HCT116 (cell line): ENCODE results near the gene RASL10B. TPM values are rescaled to one million over a fixed set of nuclear protein-coding genes. Genes with fewer than 3 reads are reported as not detected.

Source experiments
- ATAC-seq: fragments of 200-7000 bp; cut with Tn5 transposase; 2 replicates; pipeline ENCODE4 v1.9.1; 2020; ENCODE audit warnings: mild to moderate bottlenecking, moderate library complexity
- BruUV-seq: library from RNA; stranded (reverse); fragments of 400-500 nt; replicated peaks from 2 replicates; lab custom pipeline; 2021; lab: Mats Ljungman, UMichigan
- CTCF ChIA-PET: fragments of 300-600 bp; sonication (Branson Sonifier 250); formaldehyde crosslinking; loops from one replicate; lab custom pipeline; 2021; ENCODE audit warnings: antibody characterized with exemption; lab: Charles Lee
- POLR2A ChIA-PET: fragments of 300-600, 350-600 bp; sonication (Branson Sonifier 250); formaldehyde crosslinking; loops from one replicate; lab custom pipeline; 2021; ENCODE audit warnings: antibody characterized with exemption; lab: Charles Lee
- RAD21 ChIA-PET, 2 experiments: fragments of 300-600 bp; sonication (Branson Sonifier 250); formaldehyde crosslinking; loops; one replicate each; lab custom pipeline; 2023; ENCODE audit warnings: low total read pairs in 2 of 2; ENCODE audit not compliant: uncharacterized antibody in 2 of 2, unreplicated experiment in 2 of 2, low non-redundant PET in 1 of 2; lab: Charles Lee
- DNase-seq: peaks from one replicate; pipeline ENCODE4 v3.0.0-alpha.2; 2010; ENCODE audit warnings: low read depth, low spot score
- H2AFZ ChIP-seq: fragments of 200-600 bp; shearing (Covaris generic), sonication (generic); 2 replicates; pipeline ENCODE4 v1.6.1; 2017; ENCODE audit warnings: low read depth, mixed run types, mixed read lengths, antibody characterized with exemption, low read length; ENCODE audit not compliant: poor library complexity, severe bottlenecking
- H3K27ac ChIP-seq: 2 replicates; pipeline ENCODE4 v1.5.1; 2012; ENCODE audit warnings: low read depth, low read length
- H3K27me3 ChIP-seq: fragments of 200-600 bp; sonication (generic); 2 replicates; pipeline ENCODE4 v1.6.1; 2016; ENCODE audit warnings: mixed run types, low read length, mixed read lengths; ENCODE audit not compliant: insufficient read depth
- H3K36me3 ChIP-seq, 2 experiments: fragments of 200-500 bp in 1 of 2; fragments of 200-600 bp in 1 of 2; sonication (Bioruptor generic) in 1 of 2; sonication (generic) in 1 of 2; 2 replicates each; pipeline versions ENCODE4 v1.5.1 to v1.6.1; 2014 to 2016; ENCODE audit warnings: low read length in 2 of 2, inconsistent platforms in 1 of 2, mixed read lengths in 1 of 2, mixed run types in 1 of 2; ENCODE audit not compliant: insufficient read depth in 2 of 2, control insufficient read depth in 1 of 2
- H3K4me1 ChIP-seq, 2 experiments: fragments of 200-600 bp in 1 of 2; sonication (generic) in 1 of 2; 2 replicates each; pipeline versions ENCODE4 v1.5.1 to v1.6.1; 2012 to 2017; ENCODE audit warnings: low read length in 2 of 2, inconsistent platforms in 1 of 2, mild to moderate bottlenecking in 1 of 2, mixed read lengths in 1 of 2, mixed run types in 1 of 2, moderate library complexity in 1 of 2; ENCODE audit not compliant: insufficient read depth in 2 of 2, control insufficient read depth in 1 of 2
- H3K4me2 ChIP-seq: fragments of 200-600 bp; sonication (generic); 2 replicates; pipeline ENCODE4 v1.6.1; 2017; ENCODE audit warnings: mixed run types, low read length, mixed read lengths
- H3K4me3 ChIP-seq, 2 experiments: fragments of 200-600 bp in 1 of 2; sonication (generic) in 1 of 2; replicated peaks in 1 of 2; 2 replicates each; pipeline ENCODE4 v1.5.1; 2011 to 2016; ENCODE audit warnings: low read length in 2 of 2, control low read depth in 1 of 2, low read depth in 1 of 2, mild to moderate bottlenecking in 1 of 2, mixed read lengths in 1 of 2, mixed run types in 1 of 2
- H3K79me2 ChIP-seq: fragments of 200-600 bp; sonication (generic); 2 replicates; pipeline ENCODE4 v1.6.1; 2017; ENCODE audit warnings: mild to moderate bottlenecking, mixed run types, low read length, moderate library complexity, mixed read lengths; ENCODE audit not compliant: insufficient read depth
- H3K9ac ChIP-seq: fragments of 200-600 bp; sonication (generic); 2 replicates; pipeline ENCODE4 v1.6.1; 2016; ENCODE audit warnings: low read length, mixed read lengths
- H3K9me2 ChIP-seq: fragments of 200-600 bp; sonication (generic), shearing (Covaris generic); 2 replicates; pipeline ENCODE4 v1.6.1; 2017; ENCODE audit warnings: mixed run types, mild to moderate bottlenecking, moderate library complexity; ENCODE audit not compliant: insufficient read depth
- H3K9me3 ChIP-seq, 2 experiments: fragments of 200-500 bp in 1 of 2; fragments of 200-600 bp in 1 of 2; sonication (Bioruptor generic) in 1 of 2; sonication (generic) in 1 of 2; 2 replicates each; pipeline ENCODE4 v1.6.1; 2014 to 2017; ENCODE audit warnings: low read length in 2 of 2, mixed read lengths in 2 of 2, inconsistent platforms in 1 of 2, low read depth in 1 of 2, mild to moderate bottlenecking in 1 of 2, mixed run types in 1 of 2, moderate library complexity in 1 of 2; ENCODE audit not compliant: control insufficient read depth in 1 of 2, insufficient read depth in 1 of 2
- H4K20me1 ChIP-seq: fragments of 200-600 bp; sonication (generic), shearing (Covaris generic); 2 replicates; pipeline ENCODE4 v1.6.1; 2017; ENCODE audit warnings: mixed run types, mild to moderate bottlenecking, moderate library complexity; ENCODE audit not compliant: insufficient read depth
- CBX3 ChIP-seq: IDR thresholded peaks from 2 replicates; pipeline ENCODE4 v1.6.1; 2012; ENCODE audit warnings: low read depth
- EGR1 ChIP-seq: IDR thresholded peaks from 2 replicates; pipeline ENCODE4 v1.6.1; 2012; ENCODE audit warnings: low read depth
- ELF1 ChIP-seq: IDR thresholded peaks from 2 replicates; pipeline ENCODE4 v1.6.1; 2012; ENCODE audit warnings: low read depth, borderline replicate concordance
- EZH2 ChIP-seq: fragments of 200-600 bp; sonication (generic); IDR thresholded peaks from 2 replicates; pipeline ENCODE4 v1.6.1; 2017; ENCODE audit warnings: antibody characterized with exemption, mixed run types
- FOSL1 ChIP-seq: IDR thresholded peaks from 2 replicates; pipeline ENCODE4 v1.6.1; 2012; ENCODE audit warnings: low read depth
- JUND ChIP-seq: IDR thresholded peaks from 2 replicates; pipeline ENCODE4 v1.6.1; 2012
- POLR2AphosphoS5 ChIP-seq: IDR thresholded peaks from 2 replicates; pipeline ENCODE4 v1.6.1; 2011; ENCODE audit warnings: mild to moderate bottlenecking, low read depth, low read length, moderate library complexity
- RAD21 ChIP-seq: IDR thresholded peaks from 2 replicates; pipeline ENCODE4 v1.6.1; 2012; ENCODE audit warnings: low read depth, mild to moderate bottlenecking
- SP1 ChIP-seq: IDR thresholded peaks from 2 replicates; pipeline ENCODE4 v1.6.1; 2012; ENCODE audit warnings: low read depth
- SRF ChIP-seq: IDR thresholded peaks from 2 replicates; pipeline ENCODE4 v1.6.1; 2012; ENCODE audit warnings: low read depth
- TCF7L2 ChIP-seq: IDR thresholded peaks from 2 replicates; pipeline ENCODE4 v1.7.0; 2011; ENCODE audit warnings: borderline replicate concordance, inconsistent platforms; ENCODE audit not compliant: insufficient read depth, insufficient read length; ENCODE audit errors: extremely low read depth
- ZFX ChIP-seq: fragments of 450-650 bp; IDR thresholded peaks from 2 replicates; pipeline ENCODE4 v1.6.1; 2017
- ZNF274 ChIP-seq: fragments of 200-500 bp; sonication (Bioruptor generic); IDR thresholded peaks from 2 replicates; pipeline ENCODE4 v1.6.1; 2014; ENCODE audit warnings: mild to moderate bottlenecking, low read depth, low read length, inconsistent platforms
- intact Hi-C: fragments of 100-400 bp; cut with micrococcal nuclease; formaldehyde crosslinking; loops from 2 replicates; pipeline ENCODE4 v1.10.0; 2022
- total RNA-seq: library from RNA; stranded (reverse); gene quantifications from one replicate; pipeline ENCODE4 v1.2.1, GENCODE V29; 2021; ENCODE audit not compliant: unreplicated experiment
- TF ChIP-seq, protein P1 (sequence below): IDR thresholded peaks from 2 replicates; pipeline ENCODE4 v1.6.1; 2012
- TF ChIP-seq, protein P2 (sequence below): IDR thresholded peaks from 2 replicates; pipeline ENCODE4 v1.6.1; 2011; ENCODE audit warnings: mild to moderate bottlenecking, low read length, moderate library complexity; ENCODE audit not compliant: insufficient replicate concordance; ENCODE audit errors: extremely low read depth
- TF ChIP-seq, protein P3 (sequence below): IDR thresholded peaks from 2 replicates; pipeline ENCODE4 v1.6.1; 2012
- TF ChIP-seq, protein P4 (sequence below): IDR thresholded peaks from 2 replicates; pipeline ENCODE4 v1.6.1; 2012; ENCODE audit warnings: low read depth

RASL10B gene
- total RNA-seq, 1 experiment from 2014 or later: 0.15 TPM

DNA sequence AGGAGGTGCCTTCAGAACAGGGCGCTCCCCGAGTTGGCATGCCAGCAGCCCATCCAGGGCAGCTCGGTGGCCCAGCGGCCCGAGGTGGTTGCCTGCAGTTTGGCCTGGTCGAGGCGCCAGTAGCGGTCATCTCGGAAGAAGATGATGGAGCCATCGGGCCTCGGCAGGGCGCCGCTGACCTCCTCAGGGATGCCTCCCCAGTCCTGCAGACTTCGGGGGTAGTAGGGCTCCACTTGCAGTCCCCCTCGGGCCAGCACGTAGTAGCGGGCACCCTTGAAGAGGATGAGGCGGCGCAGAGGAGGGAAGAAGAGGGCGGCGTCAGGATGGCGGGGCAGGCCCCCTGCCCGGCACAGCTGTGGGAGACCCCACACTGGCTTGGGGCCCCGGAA lies 35.0 kb downstream of the RASL10B start:
- intact Hi-C loops: no loop called here
- Histone ChIP-seq H3K4me2 (no peak overlapping the region), H3K79me2 (no peaks in the 10 kb centered on the region), H3K4me3 (no peak overlapping the region), H3K36me3 (no peaks in the 10 kb centered on the region), H2AFZ (no peak overlapping the region), H3K9me3 (no peaks in the 10 kb centered on the region), H3K27me3 (no peaks in the 10 kb centered on the region), H4K20me1 (no peaks in the 10 kb centered on the region), H3K9ac (no peak overlapping the region), H3K27ac (no peak overlapping the region), H3K4me1 (peaks cover 5 to 12% of the 10 kb centered on the region in 2 experiments; a peak in 3 of 4 replicates), H3K9me2 (no peaks in the 10 kb centered on the region)
- RAD21 ChIA-PET: interaction anchor here in 1 of 2 experiments (1.0 to 1.2 kb wide), 2 partner anchors 22 to 38 kb away, joined by 3 to 10 read pairs; no protein-coding TSS in a partner anchor
- DNase-seq: no peak
- ATAC-seq: no peak
- BruUV-seq: no TSS peak
- POLR2A ChIA-PET: interaction anchor here (1.2 kb wide), 1 partner anchor 42 kb away, joined by 8 read pairs; the partner anchor contains the start of gene TAF15
- TF ChIP-seq, protein P1, sequence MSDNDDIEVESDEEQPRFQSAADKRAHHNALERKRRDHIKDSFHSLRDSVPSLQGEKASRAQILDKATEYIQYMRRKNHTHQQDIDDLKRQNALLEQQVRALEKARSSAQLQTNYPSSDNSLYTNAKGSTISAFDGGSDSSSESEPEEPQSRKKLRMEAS: no peak
- TF ChIP-seq EZH2: no peak
- TF ChIP-seq RAD21: no peak
- no peak for TF ChIP-seq SRF
- no peak for TF ChIP-seq TCF7L2
- TF ChIP-seq, protein P2, sequence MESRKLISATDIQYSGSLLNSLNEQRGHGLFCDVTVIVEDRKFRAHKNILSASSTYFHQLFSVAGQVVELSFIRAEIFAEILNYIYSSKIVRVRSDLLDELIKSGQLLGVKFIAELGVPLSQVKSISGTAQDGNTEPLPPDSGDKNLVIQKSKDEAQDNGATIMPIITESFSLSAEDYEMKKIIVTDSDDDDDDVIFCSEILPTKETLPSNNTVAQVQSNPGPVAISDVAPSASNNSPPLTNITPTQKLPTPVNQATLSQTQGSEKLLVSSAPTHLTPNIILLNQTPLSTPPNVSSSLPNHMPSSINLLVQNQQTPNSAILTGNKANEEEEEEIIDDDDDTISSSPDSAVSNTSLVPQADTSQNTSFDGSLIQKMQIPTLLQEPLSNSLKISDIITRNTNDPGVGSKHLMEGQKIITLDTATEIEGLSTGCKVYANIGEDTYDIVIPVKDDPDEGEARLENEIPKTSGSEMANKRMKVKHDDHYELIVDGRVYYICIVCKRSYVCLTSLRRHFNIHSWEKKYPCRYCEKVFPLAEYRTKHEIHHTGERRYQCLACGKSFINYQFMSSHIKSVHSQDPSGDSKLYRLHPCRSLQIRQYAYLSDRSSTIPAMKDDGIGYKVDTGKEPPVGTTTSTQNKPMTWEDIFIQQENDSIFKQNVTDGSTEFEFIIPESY: no peak
- TF ChIP-seq, protein P3, sequence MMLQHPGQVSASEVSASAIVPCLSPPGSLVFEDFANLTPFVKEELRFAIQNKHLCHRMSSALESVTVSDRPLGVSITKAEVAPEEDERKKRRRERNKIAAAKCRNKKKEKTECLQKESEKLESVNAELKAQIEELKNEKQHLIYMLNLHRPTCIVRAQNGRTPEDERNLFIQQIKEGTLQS: no peak
- no peak for TF ChIP-seq EGR1
- TF ChIP-seq ZNF274: no peak
- no peak for TF ChIP-seq ELF1
- TF ChIP-seq POLR2AphosphoS5: no peak
- TF ChIP-seq FOSL1: no peak
- no peak for TF ChIP-seq SP1
- TF ChIP-seq, protein P4, sequence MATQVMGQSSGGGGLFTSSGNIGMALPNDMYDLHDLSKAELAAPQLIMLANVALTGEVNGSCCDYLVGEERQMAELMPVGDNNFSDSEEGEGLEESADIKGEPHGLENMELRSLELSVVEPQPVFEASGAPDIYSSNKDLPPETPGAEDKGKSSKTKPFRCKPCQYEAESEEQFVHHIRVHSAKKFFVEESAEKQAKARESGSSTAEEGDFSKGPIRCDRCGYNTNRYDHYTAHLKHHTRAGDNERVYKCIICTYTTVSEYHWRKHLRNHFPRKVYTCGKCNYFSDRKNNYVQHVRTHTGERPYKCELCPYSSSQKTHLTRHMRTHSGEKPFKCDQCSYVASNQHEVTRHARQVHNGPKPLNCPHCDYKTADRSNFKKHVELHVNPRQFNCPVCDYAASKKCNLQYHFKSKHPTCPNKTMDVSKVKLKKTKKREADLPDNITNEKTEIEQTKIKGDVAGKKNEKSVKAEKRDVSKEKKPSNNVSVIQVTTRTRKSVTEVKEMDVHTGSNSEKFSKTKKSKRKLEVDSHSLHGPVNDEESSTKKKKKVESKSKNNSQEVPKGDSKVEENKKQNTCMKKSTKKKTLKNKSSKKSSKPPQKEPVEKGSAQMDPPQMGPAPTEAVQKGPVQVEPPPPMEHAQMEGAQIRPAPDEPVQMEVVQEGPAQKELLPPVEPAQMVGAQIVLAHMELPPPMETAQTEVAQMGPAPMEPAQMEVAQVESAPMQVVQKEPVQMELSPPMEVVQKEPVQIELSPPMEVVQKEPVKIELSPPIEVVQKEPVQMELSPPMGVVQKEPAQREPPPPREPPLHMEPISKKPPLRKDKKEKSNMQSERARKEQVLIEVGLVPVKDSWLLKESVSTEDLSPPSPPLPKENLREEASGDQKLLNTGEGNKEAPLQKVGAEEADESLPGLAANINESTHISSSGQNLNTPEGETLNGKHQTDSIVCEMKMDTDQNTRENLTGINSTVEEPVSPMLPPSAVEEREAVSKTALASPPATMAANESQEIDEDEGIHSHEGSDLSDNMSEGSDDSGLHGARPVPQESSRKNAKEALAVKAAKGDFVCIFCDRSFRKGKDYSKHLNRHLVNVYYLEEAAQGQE: no peak
- no peak for TF ChIP-seq ZFX
- no peak for TF ChIP-seq CBX3
- no peak for TF ChIP-seq JUND
- CTCF ChIA-PET: interaction anchor here (1.0 to 5.1 kb wide), 5 partner anchors 11 to 42 kb away, joined by 6 to 76 read pairs (median 8); partner anchors contain the start of gene TAF15
